ENCODE measurements around the gene EEF1A1.
"Not testable (repeated sequence)": the region's sequence is repeated elsewhere in the genome, so short reads cannot be mapped to it uniquely, and the experiment has no call there.

The EEF1A1 gene

GRCh38 chr6:73506246-73506645, 14.6 kb downstream of the EEF1A1 start:
- H3K27ac ChIP-seq: no peak overlapping the region
- TF ChIP-seq CTCF (conservative IDR thresholded peaks at IDR 0.05): no peak

- H3K27ac ChIP-seq: not testable (repeated sequence)
Measured at GRCh38 chr6:73505705-73506104, 15.1 kb downstream of the EEF1A1 start.

DNA sequence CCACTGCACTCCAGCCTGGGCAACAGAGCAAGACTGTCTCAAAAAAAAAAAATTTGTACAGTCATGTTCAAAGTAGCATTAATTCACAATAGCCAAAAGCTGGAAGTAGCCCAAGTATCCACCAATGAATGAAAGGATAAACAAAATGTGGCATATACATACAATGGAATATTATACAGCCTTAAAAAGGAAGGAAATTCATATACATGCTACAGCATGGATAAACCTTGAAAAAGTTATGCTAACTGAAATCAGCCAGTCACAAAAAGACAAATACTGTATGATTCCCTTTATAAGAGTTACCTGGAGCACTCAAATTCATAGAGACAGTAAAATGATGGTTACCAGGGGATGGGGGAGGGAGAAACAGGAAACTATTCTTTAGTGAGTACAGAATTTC, 15.7 kb downstream of the EEF1A1 start:
- TF ChIP-seq CTCF (conservative IDR thresholded peaks at IDR 0.05): no peak
- no peak overlapping the region for H3K27ac ChIP-seq

DNA sequence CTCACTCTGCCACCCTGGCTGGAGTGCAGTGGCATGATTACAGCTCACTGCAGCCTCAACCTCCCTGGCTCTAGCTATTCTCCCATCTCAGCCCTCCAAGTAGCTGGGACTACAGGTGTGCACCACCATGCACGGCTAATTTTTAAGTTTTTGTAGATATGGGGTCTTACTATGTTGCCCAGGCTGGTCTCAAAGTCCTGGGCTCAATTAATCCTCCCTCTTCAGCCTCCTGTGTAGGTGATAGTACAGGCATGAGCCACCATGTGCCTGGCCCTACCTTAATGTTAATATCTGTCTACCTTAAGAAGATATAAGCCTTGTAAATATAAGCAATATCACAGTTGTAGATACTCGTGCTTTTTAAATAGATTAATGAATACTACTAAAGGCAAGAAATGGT, 16.7 kb downstream of the EEF1A1 start:
- TF ChIP-seq CTCF (conservative IDR thresholded peaks at IDR 0.05): no peak
- no peak overlapping the region for H3K27ac ChIP-seq

DNA sequence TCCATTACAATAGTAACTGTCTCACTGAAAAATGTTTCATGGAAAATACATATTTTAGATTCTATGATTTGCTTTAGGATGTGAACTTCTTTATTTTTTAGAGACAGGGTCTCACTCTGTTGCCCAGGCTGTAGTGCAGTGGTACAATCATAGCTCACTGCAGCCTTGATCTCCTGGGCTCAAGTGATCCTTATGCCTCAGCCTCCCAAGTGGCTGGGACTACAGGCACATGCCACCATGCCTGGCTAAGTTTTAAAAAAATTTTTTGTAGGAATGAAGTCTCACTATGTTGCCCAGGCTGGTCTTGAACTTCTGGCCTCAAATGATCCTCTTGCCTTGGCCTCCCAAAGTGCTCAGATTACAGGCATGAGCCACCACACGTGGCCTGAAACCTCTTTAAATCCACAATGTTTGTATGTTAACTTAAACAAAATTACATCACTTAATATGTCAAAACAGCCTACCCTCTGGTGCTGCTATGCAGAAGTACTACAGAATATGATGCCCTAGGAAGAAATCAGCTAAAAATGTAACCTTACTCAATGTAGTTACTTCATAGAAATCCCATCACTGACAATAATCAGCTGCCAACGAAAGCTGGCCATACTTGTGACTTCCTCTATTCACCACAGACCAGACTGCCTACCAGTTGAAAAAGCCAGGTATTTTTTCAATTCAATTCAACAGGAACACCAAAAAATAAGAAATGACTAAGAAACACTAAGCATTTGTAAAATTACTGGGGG, 17.6 kb downstream of the EEF1A1 start:
- H3K27ac ChIP-seq: no peak overlapping the region
- TF ChIP-seq CTCF (conservative IDR thresholded peaks at IDR 0.05): no peak

GRCh38 chr6:73497915-73498314, 22.9 kb downstream of the EEF1A1 start:
- no peak overlapping the region for H3K27ac ChIP-seq
- no peak for TF ChIP-seq CTCF (conservative IDR thresholded peaks at IDR 0.05)

DNA sequence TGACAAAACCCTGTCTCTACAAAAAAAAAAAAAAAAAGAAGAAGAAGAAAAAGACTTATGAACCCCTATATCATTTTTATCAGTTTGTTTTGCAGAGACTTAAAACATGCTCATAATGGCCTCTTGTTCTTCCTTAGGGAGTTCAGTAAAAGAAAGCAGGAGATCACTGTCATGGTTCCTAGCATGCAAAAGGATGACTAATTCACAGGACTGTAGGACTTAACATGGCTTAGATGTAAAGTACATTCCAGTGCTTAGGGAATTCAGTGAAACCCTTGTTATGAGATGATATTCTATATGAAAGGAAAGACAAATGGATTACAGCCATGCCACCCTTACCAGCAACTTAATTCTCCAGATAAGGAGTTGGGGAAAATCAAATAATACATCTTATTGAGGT, 29.5 kb downstream of the EEF1A1 start:
- TF ChIP-seq CTCF (conservative IDR thresholded peaks at IDR 0.05): no peak
- no peak overlapping the region for H3K27ac ChIP-seq

DNA sequence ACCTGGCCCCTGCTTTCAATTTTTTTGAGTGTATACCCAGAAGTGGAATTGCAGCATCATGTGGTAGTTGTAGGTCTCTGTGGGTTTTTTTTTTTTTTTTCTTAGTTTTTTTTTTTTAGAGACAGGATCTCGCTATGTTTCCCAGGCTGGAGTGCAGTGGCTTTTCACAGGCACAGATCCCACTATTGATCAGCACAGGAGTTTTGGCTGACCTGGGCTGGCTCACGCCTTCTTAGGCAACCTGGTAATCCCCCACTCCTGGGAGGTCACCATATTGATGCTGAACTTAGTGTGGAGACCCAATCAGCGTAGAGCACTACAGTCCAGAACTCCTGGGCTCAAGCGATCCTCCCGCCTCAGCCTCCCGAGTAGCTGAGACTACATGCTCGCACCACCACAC, 33.4 kb downstream of the EEF1A1 start:
- TF ChIP-seq CTCF (conservative IDR thresholded peaks at IDR 0.05): no peak
- no peak overlapping the region for H3K27ac ChIP-seq

All from VCaP (cell line).